A673 (cell line): ENCODE results near the gene RP9. TPM values are rescaled to one million over a fixed set of nuclear protein-coding genes. Genes with fewer than 3 reads are reported as not detected.

Source experiments
- BruUV-seq: library from RNA; stranded (reverse); fragments of 400-500 nt; replicated peaks from 2 replicates; lab custom pipeline; 2021; lab: Mats Ljungman, UMichigan
- CTCF ChIA-PET: fragments of 300-600 bp; sonication (Branson Sonifier 250); formaldehyde crosslinking; loops from one replicate; lab custom pipeline; 2022; ENCODE audit warnings: antibody characterized with exemption; lab: Charles Lee
- POLR2A ChIA-PET: fragments of 300-600 bp; sonication (Branson Sonifier 250); formaldehyde crosslinking; loops from one replicate; lab custom pipeline; 2022; ENCODE audit warnings: antibody characterized with exemption; ENCODE audit not compliant: low non-redundant PET; lab: Charles Lee
- DNase-seq: peaks from one replicate; pipeline ENCODE4 v3.0.0-alpha.2; 2015; ENCODE audit warnings: low spot score
- H3K27ac ChIP-seq: fragments of 200-600 bp; sonication (generic); 2 replicates; pipeline ENCODE4 v1.5.1; 2016; ENCODE audit warnings: mixed run types, low read depth, mild to moderate bottlenecking, mixed read lengths, antibody characterized with exemption, low read length; ENCODE audit not compliant: poor library complexity, severe bottlenecking
- H3K27me3 ChIP-seq: fragments of 200-600 bp; sonication (generic); replicated peaks from 2 replicates; pipeline ENCODE4 v1.6.1; 2017; ENCODE audit warnings: mixed run types, low read depth, mild to moderate bottlenecking, mixed read lengths, antibody characterized with exemption, low read length; ENCODE audit not compliant: insufficient read depth, poor library complexity
- H3K36me3 ChIP-seq: fragments of 200-600 bp; sonication (generic); 2 replicates; pipeline ENCODE4 v1.6.1; 2016; ENCODE audit warnings: mixed run types, mild to moderate bottlenecking, mixed read lengths, antibody characterized with exemption, low read length; ENCODE audit not compliant: insufficient read depth, poor library complexity, severe bottlenecking
- H3K4me1 ChIP-seq: fragments of 200-600 bp; sonication (generic); 2 replicates; pipeline ENCODE4 v1.6.1; 2017; ENCODE audit warnings: mixed run types, mild to moderate bottlenecking, mixed read lengths, antibody characterized with exemption, low read length; ENCODE audit not compliant: insufficient read depth, poor library complexity, severe bottlenecking
- H3K4me3 ChIP-seq: fragments of 200-600 bp; sonication (generic); 2 replicates; pipeline ENCODE4 v1.5.1; 2016; ENCODE audit warnings: low read depth, mixed run types, mild to moderate bottlenecking, mixed read lengths, low read length; ENCODE audit not compliant: poor library complexity, severe bottlenecking
- H3K9me3 ChIP-seq: fragments of 200-600 bp; sonication (generic); 2 replicates; pipeline ENCODE4 v1.6.1; 2016; ENCODE audit warnings: mixed run types, low read depth, mild to moderate bottlenecking, mixed read lengths, antibody characterized with exemption, low read length; ENCODE audit not compliant: poor library complexity, severe bottlenecking
- CTCF ChIP-seq: fragments of 300-800, 200-600 bp; sonication (generic); conservative IDR thresholded peaks from 2 replicates; pipeline ENCODE4 v1.5.1; 2017; ENCODE audit warnings: low read depth, mild to moderate bottlenecking, antibody characterized with exemption, low read length, moderate library complexity, mixed read lengths
- EZH2 ChIP-seq: fragments of 200-600 bp; sonication (generic); IDR thresholded peaks from 2 replicates; pipeline ENCODE4 v1.6.1; 2017; ENCODE audit warnings: borderline replicate concordance, low read depth, mild to moderate bottlenecking, mixed read lengths, antibody characterized with exemption, low read length; ENCODE audit not compliant: poor library complexity, severe bottlenecking
- intact Hi-C: fragments of 100-400 bp; cut with micrococcal nuclease; formaldehyde crosslinking; loops from one replicate; pipeline ENCODE4 v1.10.0; 2022; ENCODE audit not compliant: unreplicated experiment
- total RNA-seq: library from RNA; stranded (reverse); gene quantifications from 2 replicates; pipeline ENCODE4 v1.2.3, GENCODE V29; 2021

RP9 gene
- total RNA-seq, 1 experiment from 2014 or later: 29.5 TPM

DNA sequence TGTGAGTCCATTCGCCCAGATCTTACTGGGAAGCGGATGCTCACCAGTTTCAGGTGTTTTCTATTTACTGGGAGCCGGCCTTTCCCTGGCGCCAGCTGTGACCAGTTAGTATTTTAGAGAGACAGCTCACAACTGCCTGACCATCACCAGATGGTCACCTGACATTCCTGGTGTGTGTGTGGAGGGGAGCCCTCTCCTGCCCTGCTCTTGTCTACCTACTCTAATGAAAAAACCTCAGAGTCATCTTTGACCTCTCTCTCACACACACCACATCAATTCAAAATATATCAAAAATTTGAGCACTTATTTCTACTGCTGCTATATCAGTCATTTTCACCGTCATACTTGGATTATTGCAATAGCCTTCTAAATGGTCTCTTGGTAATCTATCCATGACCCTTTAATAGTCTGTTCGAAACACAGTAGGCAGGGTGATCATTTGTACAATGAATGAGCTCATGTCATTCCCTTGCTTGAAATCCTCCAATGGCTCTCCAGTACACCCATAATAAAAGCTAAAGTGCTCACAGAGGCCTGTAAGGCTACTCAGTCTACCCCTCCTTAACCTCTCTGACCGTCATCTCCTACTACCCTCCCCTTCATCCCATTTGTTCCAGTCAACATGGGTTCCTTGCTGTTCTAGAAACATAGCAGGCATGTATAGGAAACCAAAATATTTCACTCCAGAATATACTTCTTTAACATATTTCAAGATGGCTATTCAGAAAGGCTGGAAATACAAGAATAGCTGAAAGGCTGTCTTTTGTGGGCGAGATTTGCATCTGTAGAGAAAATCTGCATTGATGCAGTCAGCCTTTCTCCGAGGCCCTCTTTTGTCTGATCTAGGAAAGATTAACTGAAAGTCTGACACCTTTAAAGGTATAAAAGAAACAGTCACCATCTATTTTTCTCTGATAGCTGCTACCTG lies 29.2 kb downstream of the RP9 start:
- H3K36me3 ChIP-seq: no peaks in the 10 kb centered on the region
- intact Hi-C loops: no loop called here
- H3K27me3 ChIP-seq: peaks cover 20% of the 10 kb centered on the region
- no peak for TF ChIP-seq CTCF
- TF ChIP-seq EZH2: no peak
- ChIA-PET CTCF (no interaction called here), POLR2A (no interaction called here)
- DNase-seq: no peak
- BruUV-seq: no TSS peak
- H3K27ac ChIP-seq: no peak overlapping the region
- no peak overlapping the region for H3K4me3 ChIP-seq
- no peaks in the 10 kb centered on the region for H3K4me1 ChIP-seq
- H3K9me3 ChIP-seq: no peaks in the 10 kb centered on the region

- no peak for DNase-seq
- BruUV-seq: no TSS peak
- intact Hi-C loops: no loop called here
Observed at GRCh38 chr7:33079096-33079495, 30.1 kb downstream of the RP9 start.

DNA sequence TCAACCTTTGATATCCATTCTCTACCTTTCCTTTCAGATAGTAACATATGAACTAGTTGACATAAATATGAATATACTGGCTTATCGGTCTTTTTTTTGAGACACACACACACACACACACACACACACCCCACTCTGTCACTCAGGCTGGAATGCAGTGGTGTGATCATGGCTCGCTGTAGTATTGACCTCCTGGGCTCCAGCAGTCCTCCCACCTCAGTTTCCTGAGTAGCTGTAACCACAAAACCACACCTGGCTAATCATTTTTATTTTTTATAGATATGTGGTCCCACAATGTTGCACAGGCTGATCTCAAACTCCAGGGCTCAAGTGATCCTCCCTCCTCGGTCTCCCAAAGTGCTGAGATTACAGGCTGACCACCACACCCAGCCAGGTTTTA lies 32.5 kb downstream of the RP9 start:
- no peak for DNase-seq
- POLR2A ChIA-PET: no interaction called here
- no peak for TF ChIP-seq EZH2
- TF ChIP-seq CTCF: no peak
- BruUV-seq: no TSS peak
- no peak overlapping the region for H3K27ac ChIP-seq
- no peaks in the 10 kb centered on the region for H3K4me1 ChIP-seq
- H3K9me3 ChIP-seq: no peaks in the 10 kb centered on the region
- CTCF ChIA-PET: no interaction called here
- no peak overlapping the region for H3K4me3 ChIP-seq
- H3K27me3 ChIP-seq: peaks cover 20% of the 10 kb centered on the region
- H3K36me3 ChIP-seq: no peaks in the 10 kb centered on the region
- intact Hi-C loops: no loop called here

More at GRCh38 chr7:33079096-33079495, 30.1 kb downstream of the RP9 start:
- TF ChIP-seq EZH2: no peak
- no peak for TF ChIP-seq CTCF
- Histone ChIP-seq H3K27ac (no peak overlapping the region), H3K4me3 (no peak overlapping the region), H3K9me3 (no peaks in the 10 kb centered on the region), H3K36me3 (no peaks in the 10 kb centered on the region), H3K27me3 (peaks cover 20% of the 10 kb centered on the region), H3K4me1 (no peaks in the 10 kb centered on the region)
- ChIA-PET POLR2A (no interaction called here), CTCF (no interaction called here)
